Keratinocyte (primary cell): ENCODE results near the gene PNMA3. TPM values are rescaled to one million over a fixed set of nuclear protein-coding genes. Genes with fewer than 3 reads are reported as not detected.
A peak's percentile ranks its signal among the peaks of the same experiment; 100 is the strongest.

ENCODE experiments used
- DNase-seq: peaks from one replicate; pipeline ENCODE4 v3.0.0-alpha.2; 2011; ENCODE audit warnings: low read depth, missing footprints, low spot score
- FAIRE-seq: peaks from 2 replicates; lab custom pipeline; 2011; peaks lifted over from hg19 to GRCh38; lab: Jason Lieb, UNC
- H2AFZ ChIP-seq: 2 replicates; pipeline ENCODE4 v1.6.0; 2012; ENCODE audit warnings: low read length, control low read depth, inconsistent platforms; ENCODE audit not compliant: control insufficient read depth
- H3K27ac ChIP-seq: 2 replicates; pipeline ENCODE4 v1.5.1; 2011; ENCODE audit warnings: low read length; ENCODE audit not compliant: control insufficient read depth, insufficient read depth
- H3K27me3 ChIP-seq: 3 replicates; pipeline ENCODE4 v1.6.0; 2011; ENCODE audit warnings: low read length; ENCODE audit not compliant: control insufficient read depth, insufficient read depth; ENCODE audit errors: extremely low read depth
- H3K36me3 ChIP-seq, 2 experiments: 2 replicates in 1 of 2; 3 replicates in 1 of 2; pipeline ENCODE4 v1.5.1; 2011; ENCODE audit warnings: low read length in 2 of 2, mild to moderate bottlenecking in 1 of 2; ENCODE audit not compliant: control insufficient read depth in 2 of 2, insufficient read depth in 2 of 2; ENCODE audit errors: extremely low read depth in 1 of 2
- H3K4me1 ChIP-seq: 3 replicates; pipeline ENCODE4 v1.5.1; 2011; ENCODE audit warnings: low read length; ENCODE audit not compliant: control insufficient read depth, insufficient read depth; ENCODE audit errors: extremely low read depth
- H3K4me2 ChIP-seq: 3 replicates; pipeline ENCODE4 v1.6.0; 2011; ENCODE audit warnings: low read depth, low read length; ENCODE audit not compliant: control insufficient read depth, insufficient read depth; ENCODE audit errors: extremely low read depth
- H3K4me3 ChIP-seq, 3 experiments: fragments of 200-600 bp in 1 of 3; sonication (generic) in 1 of 3; 2 replicates in 2 of 3; 3 replicates in 1 of 3; pipeline ENCODE4 v1.5.1; 2011 to 2016; ENCODE audit warnings: low read length in 3 of 3, mild to moderate bottlenecking in 3 of 3, control low read depth in 2 of 3, inconsistent platforms in 1 of 3, low read depth in 1 of 3, mixed read lengths in 1 of 3, mixed run types in 1 of 3, moderate library complexity in 1 of 3; ENCODE audit not compliant: control insufficient read depth in 2 of 3, insufficient read depth in 2 of 3; ENCODE audit errors: extremely low read depth in 1 of 3
- H3K79me2 ChIP-seq: 2 replicates; pipeline ENCODE4 v1.6.0; 2012; ENCODE audit warnings: low read length; ENCODE audit not compliant: control insufficient read depth, insufficient read depth
- H3K9ac ChIP-seq: 3 replicates; pipeline ENCODE4 v1.6.0; 2011; ENCODE audit warnings: low read length; ENCODE audit not compliant: control insufficient read depth, insufficient read depth; ENCODE audit errors: extremely low read depth
- H3K9me1 ChIP-seq: 3 replicates; pipeline ENCODE4 v1.6.0; 2011; ENCODE audit warnings: low read length; ENCODE audit not compliant: control insufficient read depth, insufficient read depth; ENCODE audit errors: extremely low read depth
- H3K9me3 ChIP-seq: 2 replicates; pipeline ENCODE4 v1.5.1; 2012; ENCODE audit warnings: low read depth, low read length; ENCODE audit not compliant: control insufficient read depth
- H4K20me1 ChIP-seq: 3 replicates; pipeline ENCODE4 v1.6.0; 2011; ENCODE audit warnings: low read length; ENCODE audit not compliant: control insufficient read depth, insufficient read depth; ENCODE audit errors: extremely low read depth
- CTCF ChIP-seq, 3 experiments: IDR thresholded peaks in 1 of 3; conservative IDR thresholded peaks in 1 of 3; optimal IDR thresholded peaks in 1 of 3; 2 replicates in 2 of 3; 3 replicates in 1 of 3; pipeline versions ENCODE3 to v1.5.1; 2011; ENCODE audit warnings: low read length in 3 of 3, mild to moderate bottlenecking in 3 of 3, moderate library complexity in 2 of 3, control low read depth in 1 of 3, inconsistent platforms in 1 of 3; ENCODE audit not compliant: insufficient read depth in 2 of 3; ENCODE audit errors: extremely low read depth in 1 of 3
- EZH2 ChIP-seq: IDR thresholded peaks from one replicate; pipeline ENCODE4 v1.6.1; 2012; ENCODE audit warnings: inconsistent platforms, mild to moderate bottlenecking, low read length, moderate library complexity
- dilution Hi-C: fragments of 300-500 bp; cut with MboI; formaldehyde crosslinking; loops from one replicate; pipeline ENCODE4 v1.7.0; 2020; ENCODE audit warnings: low sequenced_read_pairs; ENCODE audit not compliant: extremely low pct_ligation_motif_present
- polyA plus RNA-seq, 5 experiments: library from polyadenylated mRNA; depleted of rRNA in 3 of 5; stranded (reverse) in 3 of 5; stranded (forward) in 1 of 5; unstranded in 1 of 5; fragments of >200 nt; gene quantifications; 1 replicate in 1 of 5; 2 replicates in 3 of 5; 3 replicates in 1 of 5; pipeline versions ENCODE4 v1.2.1 to v1.2.3, GENCODE V29; 2011 to 2012; ENCODE audit warnings: missing spikeins in 2 of 5, low read depth in 1 of 5, low replicate concordance in 1 of 5

Gene PNMA3
- polyA plus RNA-seq, 1 donor (not counting 4 experiments of a cell fraction or from before 2014, with no cell fraction given) = not detected

- H3K27ac ChIP-seq = no peak overlapping the region
- dilution Hi-C loops = no loop called here
- no peak for TF ChIP-seq CTCF (optimal IDR thresholded peaks at IDR 0.05 in 1 of 3, IDR thresholded peaks at IDR 0.05 in 1 of 3, conservative IDR thresholded peaks at IDR 0.05 in 1 of 3; ENCODE audit: extremely low read depth in 1 of 3, insufficient read depth in 2 of 3, low read length in 3 of 3)
- no peak for TF ChIP-seq EZH2
- no peak overlapping the region for H3K4me3 ChIP-seq
- H4K20me1 ChIP-seq = no peaks in the 10 kb centered on the region
- peaks cover 3% of the 10 kb centered on the region for H3K4me1 ChIP-seq
- no peaks in the 10 kb centered on the region for H3K79me2 ChIP-seq
- H2AFZ ChIP-seq = no peak overlapping the region
- DNase-seq = no peak
- no peaks in the 10 kb centered on the region for H3K9me1 ChIP-seq
- H3K9me3 ChIP-seq = no peaks in the 10 kb centered on the region
- H3K36me3 ChIP-seq = no peaks in the 10 kb centered on the region
- H3K9ac ChIP-seq = no peak overlapping the region
- no peak overlapping the region for H3K4me2 ChIP-seq
- FAIRE-seq = no peak
- peaks cover 27% of the 10 kb centered on the region for H3K27me3 ChIP-seq
These were observed 3.8 kb downstream of the PNMA3 start for GRCh38 chrX:153060095-153060445.

- Histone ChIP-seq H3K9me1 (no peaks in the 10 kb centered on the region), H3K9ac (no peak overlapping the region), H3K4me1 (peaks cover 3% of the 10 kb centered on the region), H3K27ac (no peak overlapping the region), H4K20me1 (no peaks in the 10 kb centered on the region), H3K79me2 (no peaks in the 10 kb centered on the region), H3K4me3 (no peak overlapping the region), H3K27me3 (peaks cover 17% of the 10 kb centered on the region), H3K36me3 (no peaks in the 10 kb centered on the region), H3K9me3 (no peaks in the 10 kb centered on the region), H3K4me2 (no peak overlapping the region), H2AFZ (no peak overlapping the region)
- no peak for TF ChIP-seq CTCF (optimal IDR thresholded peaks at IDR 0.05 in 1 of 3, IDR thresholded peaks at IDR 0.05 in 1 of 3, conservative IDR thresholded peaks at IDR 0.05 in 1 of 3; ENCODE audit: extremely low read depth in 1 of 3, insufficient read depth in 2 of 3, low read length in 3 of 3)
- no peak for TF ChIP-seq EZH2
- DNase-seq (no peak), FAIRE-seq (peak; percentile 61)
- dilution Hi-C loops = no loop called here
These were observed 5.5 kb downstream of the PNMA3 start for GRCh38 chrX:153061732-153062131.
